ENCODE results near the gene GPC6. TPM values are rescaled to one million over a fixed set of nuclear protein-coding genes. Genes with fewer than 3 reads are reported as not detected.

Gene GPC6
- total RNA-seq, 1 donor from 2014 or later = 50.3 TPM

DNA sequence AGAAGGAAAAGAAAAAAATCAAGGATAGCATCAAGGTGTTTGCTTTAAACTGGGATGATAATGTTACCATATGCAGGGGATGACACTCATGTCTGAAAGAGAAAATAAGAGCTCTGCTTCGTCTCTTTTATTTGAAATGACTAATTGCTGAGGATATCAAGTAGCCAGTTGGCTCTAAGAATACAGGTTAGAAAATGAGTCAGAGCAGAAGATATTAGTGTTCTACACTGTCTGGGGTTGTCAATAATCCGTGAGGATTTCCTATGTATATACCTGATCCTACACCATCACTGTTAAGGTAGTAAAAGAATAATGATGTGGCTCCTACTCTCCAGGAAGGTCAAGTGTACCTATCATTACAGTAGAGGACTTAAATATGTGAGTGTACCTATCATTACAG lies 562.5 kb downstream of the GPC6 start:
- Mint-ChIP-seq H3K4me1 (ENCODE audit: low read depth) (peaks cover 21% of the 10 kb centered on the region), H3K4me3 (ENCODE audit: low read depth) (no peak overlapping the region), H3K27me3 (no peaks in the 10 kb centered on the region), H3K27ac (no peak overlapping the region), H3K9me3 (ENCODE audit: low read depth) (no peaks in the 10 kb centered on the region), H3K36me3 (ENCODE audit: insufficient read depth) (no peaks in the 10 kb centered on the region)
- DNase-seq (ENCODE audit: low spot score, unreplicated experiment) = no peak
- no peak for TF ChIP-seq CTCF (IDR thresholded peaks at IDR 0.05; ENCODE audit: unreplicated experiment)

- Mint-ChIP-seq H3K27me3 (no peaks in the 10 kb centered on the region), H3K4me1 (ENCODE audit: low read depth) (peaks cover 7% of the 10 kb centered on the region), H3K4me3 (ENCODE audit: low read depth) (no peak overlapping the region), H3K27ac (no peak overlapping the region), H3K36me3 (ENCODE audit: insufficient read depth) (no peaks in the 10 kb centered on the region), H3K9me3 (ENCODE audit: low read depth) (no peaks in the 10 kb centered on the region)
- no peak for DNase-seq (ENCODE audit: low spot score, unreplicated experiment)
- TF ChIP-seq CTCF (IDR thresholded peaks at IDR 0.05; ENCODE audit: unreplicated experiment) = no peak
Observed at GRCh38 chr13:93794197-93794885, 567.7 kb downstream of the GPC6 start.

GRCh38 chr13:93797463-93797862 lies 570.9 kb downstream of the GPC6 start:
- Mint-ChIP-seq H3K36me3 (ENCODE audit: insufficient read depth) (no peaks in the 10 kb centered on the region), H3K27me3 (no peaks in the 10 kb centered on the region), H3K4me1 (ENCODE audit: low read depth) (peaks cover 7% of the 10 kb centered on the region)

DNA sequence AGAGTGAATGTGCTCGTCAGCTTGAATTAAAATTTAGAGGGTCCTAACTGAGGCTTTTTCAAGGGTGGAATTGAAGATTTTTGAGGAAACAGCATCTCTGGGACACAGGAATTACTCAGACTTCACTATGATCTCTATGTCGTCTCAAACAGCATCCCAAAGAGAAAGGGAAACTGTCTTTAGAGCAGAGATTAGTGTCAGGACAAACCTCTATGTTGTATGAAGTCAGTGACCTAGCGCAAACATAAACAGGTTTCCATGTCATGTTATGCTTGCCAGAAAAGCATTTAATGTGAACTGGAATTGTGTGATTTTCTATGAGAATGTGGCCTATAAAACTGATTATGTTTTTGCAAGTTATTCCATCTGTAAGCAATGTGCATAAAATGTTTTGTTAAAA lies 573.7 kb downstream of the GPC6 start:
- Mint-ChIP-seq H3K36me3 (ENCODE audit: insufficient read depth) (no peaks in the 10 kb centered on the region), H3K9me3 (ENCODE audit: low read depth) (no peaks in the 10 kb centered on the region), H3K27ac (no peak overlapping the region), H3K4me1 (ENCODE audit: low read depth) (peaks cover 6% of the 10 kb centered on the region), H3K27me3 (no peaks in the 10 kb centered on the region), H3K4me3 (ENCODE audit: low read depth) (no peak overlapping the region)
- no peak for TF ChIP-seq CTCF (IDR thresholded peaks at IDR 0.05; ENCODE audit: unreplicated experiment)
- DNase-seq (ENCODE audit: low spot score, unreplicated experiment) = no peak

More at GRCh38 chr13:93797463-93797862, 570.9 kb downstream of the GPC6 start:
- DNase-seq (ENCODE audit: low spot score, unreplicated experiment) = no peak
- Mint-ChIP-seq H3K9me3 (ENCODE audit: low read depth) (no peaks in the 10 kb centered on the region), H3K27ac (no peak overlapping the region), H3K4me3 (ENCODE audit: low read depth) (no peak overlapping the region)
- no peak for TF ChIP-seq CTCF (IDR thresholded peaks at IDR 0.05; ENCODE audit: unreplicated experiment)

- TF ChIP-seq CTCF (IDR thresholded peaks at IDR 0.05; ENCODE audit: unreplicated experiment) = no peak
- Mint-ChIP-seq H3K9me3 (ENCODE audit: low read depth) (peaks cover 2% of the 10 kb centered on the region), H3K27ac (no peak overlapping the region), H3K4me1 (ENCODE audit: low read depth) (peaks cover 12% of the 10 kb centered on the region), H3K4me3 (ENCODE audit: low read depth) (no peak overlapping the region), H3K36me3 (ENCODE audit: insufficient read depth) (no peaks in the 10 kb centered on the region), H3K27me3 (no peaks in the 10 kb centered on the region)
- DNase-seq (ENCODE audit: low spot score, unreplicated experiment) = no peak
Observed at GRCh38 chr13:93805736-93806135, 579.1 kb downstream of the GPC6 start.

Data from progenitor cell of endocrine pancreas (in vitro differentiated cells).